ENCODE data around the gene TMEM255B. TPM values are rescaled to one million over a fixed set of nuclear protein-coding genes. Genes with fewer than 3 reads are reported as not detected.
"Not testable (repeated sequence)": the region's sequence is repeated elsewhere in the genome, so short reads cannot be mapped to it uniquely, and the experiment has no call there.

TMEM255B gene
- total RNA-seq, 2 experiments from 2014 or later: 1.0 to 1.2 TPM

DNA sequence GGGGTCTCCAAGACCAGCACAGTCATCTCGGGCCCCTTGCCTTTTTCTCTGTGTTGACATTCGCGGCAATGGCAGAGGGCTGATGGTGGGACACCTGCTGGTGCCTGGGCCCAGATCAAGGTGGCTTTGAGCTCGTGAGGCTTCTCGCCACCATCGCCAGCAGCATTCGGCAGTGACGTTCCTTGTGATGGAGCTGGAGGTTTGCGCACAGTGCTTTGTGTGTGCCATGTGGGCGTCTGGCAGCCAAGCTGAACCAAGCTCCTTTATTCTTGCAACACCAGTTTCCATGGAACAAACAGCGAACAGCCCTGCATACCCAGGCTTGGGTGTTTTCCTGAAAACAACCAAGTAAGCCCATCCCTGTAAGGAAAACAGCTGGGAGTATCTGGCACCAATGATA, 9.1 kb upstream of the TMEM255B start:
- Mint-ChIP-seq H3K4me3 (no peak overlapping the region), H3K9me3 (no peaks in the 10 kb centered on the region), H3K36me3 (ENCODE audit: low read depth) (no peaks in the 10 kb centered on the region), H3K27me3 (peaks cover 11% of the 10 kb centered on the region), H3K27ac (no peak overlapping the region), H3K4me1 (ENCODE audit: low read depth) (no peaks in the 10 kb centered on the region)
- ATAC-seq (ENCODE audit: poor library complexity): no peak
- H3K4me1 ChIP-seq (ENCODE audit: insufficient read depth, low read length): no peaks in the 10 kb centered on the region
- no peaks in the 10 kb centered on the region for H3K36me3 ChIP-seq (ENCODE audit: insufficient read depth, low read length)
- H3K9me3 ChIP-seq (ENCODE audit: control insufficient read depth in 1 of 2, insufficient read depth in 1 of 2, low read length in 2 of 2): no peaks in the 10 kb centered on the region
- no peak for DNase-seq
- POLR2A ChIA-PET: no interaction called here
- intact Hi-C loops (cut with DNase I, micrococcal nuclease): no loop called here
- H3K27ac ChIP-seq (ENCODE audit: low read depth in 1 of 2, low read length in 2 of 2): no peak overlapping the region
- TF ChIP-seq, protein P1, sequence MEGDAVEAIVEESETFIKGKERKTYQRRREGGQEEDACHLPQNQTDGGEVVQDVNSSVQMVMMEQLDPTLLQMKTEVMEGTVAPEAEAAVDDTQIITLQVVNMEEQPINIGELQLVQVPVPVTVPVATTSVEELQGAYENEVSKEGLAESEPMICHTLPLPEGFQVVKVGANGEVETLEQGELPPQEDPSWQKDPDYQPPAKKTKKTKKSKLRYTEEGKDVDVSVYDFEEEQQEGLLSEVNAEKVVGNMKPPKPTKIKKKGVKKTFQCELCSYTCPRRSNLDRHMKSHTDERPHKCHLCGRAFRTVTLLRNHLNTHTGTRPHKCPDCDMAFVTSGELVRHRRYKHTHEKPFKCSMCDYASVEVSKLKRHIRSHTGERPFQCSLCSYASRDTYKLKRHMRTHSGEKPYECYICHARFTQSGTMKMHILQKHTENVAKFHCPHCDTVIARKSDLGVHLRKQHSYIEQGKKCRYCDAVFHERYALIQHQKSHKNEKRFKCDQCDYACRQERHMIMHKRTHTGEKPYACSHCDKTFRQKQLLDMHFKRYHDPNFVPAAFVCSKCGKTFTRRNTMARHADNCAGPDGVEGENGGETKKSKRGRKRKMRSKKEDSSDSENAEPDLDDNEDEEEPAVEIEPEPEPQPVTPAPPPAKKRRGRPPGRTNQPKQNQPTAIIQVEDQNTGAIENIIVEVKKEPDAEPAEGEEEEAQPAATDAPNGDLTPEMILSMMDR (IDR thresholded peaks at IDR 0.05): no peak
- CTCF ChIA-PET: no interaction called here
- no peaks in the 10 kb centered on the region for H3K27me3 ChIP-seq (ENCODE audit: control insufficient read depth in 1 of 2, insufficient read depth in 2 of 2, low read length in 2 of 2)
- H3K4me3 ChIP-seq (ENCODE audit: low read length): no peak overlapping the region

DNA sequence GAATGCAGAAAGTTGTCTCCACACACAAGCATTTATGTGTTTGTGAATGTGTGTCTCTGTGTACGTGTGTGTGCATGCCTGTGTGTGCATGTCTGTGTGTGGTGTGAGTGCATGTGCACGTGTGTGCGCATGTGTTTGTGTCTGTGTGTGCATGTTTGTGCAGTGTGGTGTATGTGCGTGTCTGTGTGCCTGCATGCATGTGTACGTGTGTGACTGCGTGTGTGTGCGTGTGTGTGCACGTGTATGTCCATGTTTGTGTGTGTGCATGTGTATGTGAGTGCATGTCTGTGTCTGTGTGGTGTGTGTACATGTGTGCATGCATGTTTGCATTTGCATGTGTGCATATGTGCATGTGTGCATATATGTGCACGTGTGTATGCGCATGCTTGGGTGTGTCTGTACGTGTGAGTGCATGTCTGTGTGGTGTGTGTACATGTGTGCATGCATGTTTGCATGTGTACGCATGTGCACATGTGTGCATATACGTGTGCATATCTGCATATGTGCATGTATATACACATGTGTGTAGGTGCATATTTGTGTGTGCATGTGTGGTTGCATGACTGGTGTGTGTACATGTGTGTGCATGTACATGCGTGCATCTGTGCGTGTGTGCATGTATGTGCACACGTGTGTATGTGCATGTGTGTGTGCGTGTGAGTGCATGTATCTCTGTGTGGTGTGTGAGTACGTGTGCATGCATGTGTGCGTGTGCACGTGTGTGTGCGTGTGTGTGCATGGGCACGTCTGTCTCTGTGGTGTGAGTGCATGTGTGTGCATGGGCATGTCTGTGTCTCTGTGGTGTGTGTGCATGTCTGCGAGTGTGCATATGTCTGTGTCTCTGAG, 8.2 kb upstream of the TMEM255B start:
- DNase-seq (no peak), ATAC-seq (ENCODE audit: poor library complexity) (no peak)
- H3K36me3 Mint-ChIP-seq (ENCODE audit: low read depth): no peaks in the 10 kb centered on the region
- H3K36me3 ChIP-seq (ENCODE audit: insufficient read depth, low read length): no peaks in the 10 kb centered on the region
- no peaks in the 10 kb centered on the region for H3K4me1 Mint-ChIP-seq (ENCODE audit: low read depth)
- ChIA-PET POLR2A (no interaction called here), CTCF (no interaction called here)
- no peaks in the 10 kb centered on the region for H3K9me3 ChIP-seq (ENCODE audit: control insufficient read depth in 1 of 2, insufficient read depth in 1 of 2, low read length in 2 of 2)
- H3K27me3 ChIP-seq (ENCODE audit: control insufficient read depth in 1 of 2, insufficient read depth in 2 of 2, low read length in 2 of 2): no peaks in the 10 kb centered on the region
- H3K4me3 Mint-ChIP-seq: no peak overlapping the region
- no peak overlapping the region for H3K4me3 ChIP-seq (ENCODE audit: low read length)
- H3K9me3 Mint-ChIP-seq: no peaks in the 10 kb centered on the region
- H3K27me3 Mint-ChIP-seq: peaks cover 6% of the 10 kb centered on the region
- intact Hi-C loops (cut with DNase I, micrococcal nuclease): no loop called here
- TF ChIP-seq, protein P1 (IDR thresholded peaks at IDR 0.05): no peak
- no peak overlapping the region for H3K27ac Mint-ChIP-seq
- H3K27ac ChIP-seq (ENCODE audit: low read depth in 1 of 2, low read length in 2 of 2): no peak overlapping the region
- H3K4me1 ChIP-seq (ENCODE audit: insufficient read depth, low read length): no peaks in the 10 kb centered on the region

DNA sequence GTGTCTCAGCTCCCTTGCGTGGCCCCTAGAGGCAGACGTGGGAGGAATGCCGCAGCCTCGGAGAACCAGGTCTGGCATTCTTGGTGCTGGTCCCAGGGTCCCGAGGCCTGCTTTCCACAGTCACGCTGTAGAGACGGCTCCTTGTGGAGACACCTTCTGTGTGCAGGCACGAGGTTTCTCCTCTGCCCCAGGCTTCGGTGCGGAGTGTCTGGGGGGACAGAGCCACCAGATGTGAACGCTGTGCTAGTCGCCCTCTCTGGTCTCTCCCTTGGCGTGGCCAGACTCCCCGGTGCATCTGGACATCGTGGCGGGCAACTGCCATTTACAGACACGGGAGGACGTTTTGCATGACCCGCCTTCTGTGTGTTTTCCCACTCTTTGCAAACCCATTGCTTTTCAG, 7.5 kb upstream of the TMEM255B start:
- POLR2A ChIA-PET: no interaction called here
- CTCF ChIA-PET: no interaction called here
- DNase-seq (no peak), ATAC-seq (ENCODE audit: poor library complexity) (no peak)
- H3K9me3 Mint-ChIP-seq: no peaks in the 10 kb centered on the region
- no peaks in the 10 kb centered on the region for H3K4me1 ChIP-seq (ENCODE audit: insufficient read depth, low read length)
- H3K4me3 Mint-ChIP-seq: no peak overlapping the region
- no peaks in the 10 kb centered on the region for H3K27me3 ChIP-seq (ENCODE audit: control insufficient read depth in 1 of 2, insufficient read depth in 2 of 2, low read length in 2 of 2)
- H3K27me3 Mint-ChIP-seq: no peaks in the 10 kb centered on the region
- no peaks in the 10 kb centered on the region for H3K36me3 ChIP-seq (ENCODE audit: insufficient read depth, low read length)
- intact Hi-C loops (cut with DNase I, micrococcal nuclease): no loop called here
- H3K4me3 ChIP-seq (ENCODE audit: low read length): no peak overlapping the region
- H3K27ac ChIP-seq (ENCODE audit: low read depth in 1 of 2, low read length in 2 of 2): no peak overlapping the region
- no peaks in the 10 kb centered on the region for H3K36me3 Mint-ChIP-seq (ENCODE audit: low read depth)
- H3K4me1 Mint-ChIP-seq (ENCODE audit: low read depth): no peaks in the 10 kb centered on the region
- H3K27ac Mint-ChIP-seq: no peak overlapping the region
- TF ChIP-seq, protein P1 (IDR thresholded peaks at IDR 0.05): no peak
- no peaks in the 10 kb centered on the region for H3K9me3 ChIP-seq (ENCODE audit: control insufficient read depth in 1 of 2, insufficient read depth in 1 of 2, low read length in 2 of 2)

DNA sequence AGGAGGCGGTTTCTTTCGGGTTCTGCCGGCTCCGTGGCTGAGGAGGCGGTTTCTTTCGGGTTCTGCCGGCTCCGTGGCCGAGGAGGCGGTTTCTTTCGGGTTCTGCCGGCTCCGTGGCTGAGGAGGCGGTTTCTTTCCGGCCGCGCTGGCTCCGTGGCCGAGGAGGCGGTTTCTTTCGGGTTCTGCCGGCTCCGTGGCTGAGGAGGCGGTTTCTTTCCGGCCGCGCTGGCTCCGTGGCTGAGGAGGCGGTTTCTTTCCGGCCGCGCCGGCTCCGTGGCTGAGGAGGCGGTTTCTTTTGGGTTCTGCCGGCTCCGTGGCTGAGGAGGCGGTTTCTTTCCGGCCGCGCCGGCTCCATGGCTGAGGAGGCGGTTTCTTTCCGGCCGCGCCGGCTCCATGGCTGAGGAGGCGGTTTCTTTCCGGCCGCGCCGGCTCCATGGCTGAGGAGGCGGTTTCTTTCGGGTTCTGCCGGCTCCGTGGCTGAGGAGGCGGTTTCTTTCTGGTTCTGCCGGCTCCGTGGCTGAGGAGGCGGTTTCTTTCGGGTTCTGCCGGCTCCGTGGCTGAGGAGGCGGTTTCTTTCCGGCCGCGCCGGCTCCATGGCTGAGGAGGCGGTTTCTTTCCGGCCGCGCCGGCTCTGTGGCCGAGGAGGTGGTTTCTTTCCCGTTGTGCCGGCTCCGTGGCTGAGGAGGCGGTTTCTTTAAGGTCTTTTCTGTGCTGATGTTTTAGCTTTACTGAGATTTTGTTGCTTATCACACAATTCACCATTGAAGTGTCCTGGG, 6.6 kb upstream of the TMEM255B start:
- H3K27ac ChIP-seq (ENCODE audit: low read depth in 1 of 2, low read length in 2 of 2); intact Hi-C loops (cut with DNase I, micrococcal nuclease); H3K36me3 Mint-ChIP-seq (ENCODE audit: low read depth); H3K4me1 Mint-ChIP-seq (ENCODE audit: low read depth); H3K4me3 Mint-ChIP-seq; H3K27ac Mint-ChIP-seq; H3K27me3 Mint-ChIP-seq; ATAC-seq (ENCODE audit: poor library complexity); H3K27me3 ChIP-seq (ENCODE audit: control insufficient read depth in 1 of 2, insufficient read depth in 2 of 2, low read length in 2 of 2); H3K36me3 ChIP-seq (ENCODE audit: insufficient read depth, low read length); H3K9me3 ChIP-seq (ENCODE audit: control insufficient read depth in 1 of 2, insufficient read depth in 1 of 2, low read length in 2 of 2); H3K4me1 ChIP-seq (ENCODE audit: insufficient read depth, low read length); H3K4me3 ChIP-seq (ENCODE audit: low read length); DNase-seq; H3K9me3 Mint-ChIP-seq; POLR2A ChIA-PET; CTCF ChIA-PET: not testable (repeated sequence)

All from CD4-positive, alpha-beta T cell (primary cell).